ENCODE data around the gene LYPD4.

GRCh38 chr19:41888926-41889325 is 44.4 kb upstream of the LYPD4 start:
- no peak for TF ChIP-seq CTCF (conservative IDR thresholded peaks at IDR 0.05)
- no peak for TF ChIP-seq ZFX (IDR thresholded peaks at IDR 0.05)
